DOHH2 (cell line): ENCODE data around the gene KIAA0513.

Source experiments
- H3F3A ChIP-seq: fragments of 200-600 bp; sonication (generic), shearing (Covaris generic); 2 replicates; pipeline ENCODE4 v1.6.0; 2016; ENCODE audit warnings: antibody characterized with exemption, mild to moderate bottlenecking; ENCODE audit not compliant: control insufficient read depth, insufficient read depth
- H3K27ac ChIP-seq: fragments of 200-600 bp; sonication (generic); 2 replicates; pipeline ENCODE4 v1.5.1; 2014; ENCODE audit warnings: low read depth, mild to moderate bottlenecking, low read length, moderate library complexity
- H3K27me3 ChIP-seq: fragments of 200-600 bp; sonication (generic); 2 replicates; pipeline ENCODE4 v1.6.1; 2014; ENCODE audit warnings: mild to moderate bottlenecking, low read length, mixed read lengths; ENCODE audit not compliant: control insufficient read depth
- H3K36me3 ChIP-seq: fragments of 200-600 bp; sonication (generic); 2 replicates; pipeline ENCODE4 v1.6.1; 2014; ENCODE audit warnings: mild to moderate bottlenecking, low read length, moderate library complexity, mixed read lengths; ENCODE audit not compliant: control insufficient read depth
- H3K4me1 ChIP-seq: fragments of 200-600 bp; sonication (generic); 2 replicates; pipeline ENCODE4 v1.6.1; 2014; ENCODE audit warnings: mild to moderate bottlenecking, low read length, mixed read lengths; ENCODE audit not compliant: control insufficient read depth
- H3K4me2 ChIP-seq: fragments of 200-600 bp; sonication (generic); 2 replicates; pipeline ENCODE4 v1.6.0; 2014; ENCODE audit warnings: mild to moderate bottlenecking, low read length, moderate library complexity
- H3K4me3 ChIP-seq: fragments of 200-600 bp; sonication (generic); 2 replicates; pipeline ENCODE4 v1.5.1; 2014; ENCODE audit warnings: mild to moderate bottlenecking, low read length, mixed read lengths
- H3K79me2 ChIP-seq: fragments of 200-600 bp; sonication (generic); 2 replicates; pipeline ENCODE4 v1.6.1; 2014; ENCODE audit warnings: mild to moderate bottlenecking, low read length, mixed read lengths; ENCODE audit not compliant: control insufficient read depth
- H3K9me2 ChIP-seq: fragments of 200-600 bp; sonication (generic); replicated peaks from 2 replicates; pipeline ENCODE4 v1.6.1; 2014; ENCODE audit warnings: mild to moderate bottlenecking, low read length, mixed read lengths; ENCODE audit not compliant: control insufficient read depth
- H3K9me3 ChIP-seq: fragments of 200-600 bp; sonication (generic); 2 replicates; pipeline ENCODE4 v1.6.1; 2014; ENCODE audit warnings: antibody characterized with exemption, low read length, mixed read lengths; ENCODE audit not compliant: control insufficient read depth, insufficient read depth
- H4K20me1 ChIP-seq: fragments of 200-600 bp; sonication (generic); 2 replicates; pipeline ENCODE4 v1.6.0; 2014; ENCODE audit warnings: low read depth, mild to moderate bottlenecking, antibody characterized with exemption, low read length, moderate library complexity; ENCODE audit not compliant: control insufficient read depth, insufficient read depth
- EZH2phosphoT487 ChIP-seq: fragments of 200-600 bp; sonication (generic); IDR thresholded peaks from 2 replicates; pipeline ENCODE4 v1.6.1; 2017; ENCODE audit warnings: borderline replicate concordance, mild to moderate bottlenecking, antibody characterized with exemption, low read length, moderate library complexity, mixed read lengths
- TF ChIP-seq, protein P1 (sequence below): fragments of 200-600 bp; sonication (generic); IDR thresholded peaks from one replicate; pipeline ENCODE4 v1.5.1; 2014; ENCODE audit warnings: antibody characterized with exemption, mild to moderate bottlenecking, low read depth, low read length; ENCODE audit not compliant: poor library complexity, severe bottlenecking

KIAA0513 gene

DNA sequence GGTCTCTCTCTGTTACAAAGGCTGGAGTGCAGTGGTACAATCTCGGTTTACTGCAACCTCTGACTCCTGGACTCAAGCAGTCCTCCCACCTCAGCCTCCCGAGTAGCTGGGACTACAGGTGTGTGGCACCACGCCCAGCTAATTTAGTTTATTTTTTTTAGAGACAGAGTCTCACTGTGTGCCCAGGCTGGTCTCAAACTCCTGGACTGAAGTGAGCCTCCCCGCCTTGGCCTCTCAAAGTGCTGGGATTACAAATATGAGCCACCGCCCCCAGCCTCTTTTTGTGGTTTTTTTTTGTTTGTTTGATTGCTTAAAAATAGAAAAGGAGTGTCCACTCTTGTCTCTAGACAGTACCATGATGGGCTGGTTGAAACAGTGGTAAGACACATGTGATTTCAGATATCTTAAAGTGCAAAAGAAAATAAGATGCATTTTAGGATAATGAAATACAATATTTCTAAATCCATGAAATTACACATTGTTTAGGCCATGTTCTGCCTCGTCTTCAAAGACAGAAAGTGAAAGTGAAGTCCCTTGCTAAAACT lies 27.4 kb downstream of the KIAA0513 start:
- Histone ChIP-seq H3K79me2 (no peaks in the 10 kb centered on the region), H3K9me3 (no peaks in the 10 kb centered on the region), H4K20me1 (no peaks in the 10 kb centered on the region), H3K27me3 (peaks cover 30% of the 10 kb centered on the region), H3K4me1 (peaks cover 6% of the 10 kb centered on the region), H3K27ac (no peak overlapping the region), H3K36me3 (no peaks in the 10 kb centered on the region), H3K4me3 (no peak overlapping the region), H3F3A (no peaks in the 10 kb centered on the region), H3K4me2 (0 out of 2 replicates have a peak overlapping the region, but pooled peaks have one; percentile 14), H3K9me2 (no peaks in the 10 kb centered on the region)
- TF ChIP-seq, protein P1, sequence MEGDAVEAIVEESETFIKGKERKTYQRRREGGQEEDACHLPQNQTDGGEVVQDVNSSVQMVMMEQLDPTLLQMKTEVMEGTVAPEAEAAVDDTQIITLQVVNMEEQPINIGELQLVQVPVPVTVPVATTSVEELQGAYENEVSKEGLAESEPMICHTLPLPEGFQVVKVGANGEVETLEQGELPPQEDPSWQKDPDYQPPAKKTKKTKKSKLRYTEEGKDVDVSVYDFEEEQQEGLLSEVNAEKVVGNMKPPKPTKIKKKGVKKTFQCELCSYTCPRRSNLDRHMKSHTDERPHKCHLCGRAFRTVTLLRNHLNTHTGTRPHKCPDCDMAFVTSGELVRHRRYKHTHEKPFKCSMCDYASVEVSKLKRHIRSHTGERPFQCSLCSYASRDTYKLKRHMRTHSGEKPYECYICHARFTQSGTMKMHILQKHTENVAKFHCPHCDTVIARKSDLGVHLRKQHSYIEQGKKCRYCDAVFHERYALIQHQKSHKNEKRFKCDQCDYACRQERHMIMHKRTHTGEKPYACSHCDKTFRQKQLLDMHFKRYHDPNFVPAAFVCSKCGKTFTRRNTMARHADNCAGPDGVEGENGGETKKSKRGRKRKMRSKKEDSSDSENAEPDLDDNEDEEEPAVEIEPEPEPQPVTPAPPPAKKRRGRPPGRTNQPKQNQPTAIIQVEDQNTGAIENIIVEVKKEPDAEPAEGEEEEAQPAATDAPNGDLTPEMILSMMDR, result no peak
- no peak for TF ChIP-seq EZH2phosphoT487

DNA sequence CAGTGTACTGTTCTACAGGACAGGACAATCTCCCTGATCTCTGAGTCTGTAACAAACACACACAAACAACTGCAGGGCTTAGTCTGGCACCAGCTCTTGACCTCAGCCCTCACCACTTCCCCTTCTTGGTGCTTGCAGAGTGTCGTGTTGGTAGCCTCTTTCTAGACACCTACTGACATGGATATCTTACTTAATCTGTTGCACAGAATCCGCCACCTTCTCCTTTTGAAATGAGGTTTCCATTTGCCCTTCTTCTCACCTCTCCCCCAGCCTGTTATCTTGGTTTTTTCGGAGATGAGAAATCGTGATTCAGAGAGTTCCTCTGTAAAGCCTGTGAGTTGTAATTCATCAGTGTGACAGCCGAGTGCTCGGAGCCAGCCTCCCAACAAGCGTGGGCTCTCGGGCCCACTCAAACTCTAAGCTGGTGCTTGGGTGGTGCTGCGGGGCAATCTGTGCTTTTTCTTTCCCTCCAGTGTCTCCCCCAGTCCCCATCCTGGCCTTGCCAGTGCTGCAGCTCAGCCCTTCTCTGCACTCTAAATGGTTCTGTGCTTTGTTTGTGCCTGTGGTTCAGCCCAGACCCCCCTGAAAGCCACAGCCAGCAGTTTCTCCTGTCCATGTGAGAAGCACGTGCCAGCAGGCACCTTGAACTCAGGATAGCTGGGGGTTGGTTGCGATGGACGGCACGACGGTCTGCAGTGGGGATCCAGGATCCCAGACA lies 28.1 kb downstream of the KIAA0513 start:
- Histone ChIP-seq H4K20me1 (no peaks in the 10 kb centered on the region), H3K27me3 (peaks cover 30% of the 10 kb centered on the region), H3K9me2 (no peaks in the 10 kb centered on the region), H3K4me3 (no peak overlapping the region), H3K4me1 (peaks cover 6% of the 10 kb centered on the region), H3K4me2 (peak overlapping the region; percentile 14; the same call in 1 of the 2 replicates), H3K79me2 (no peaks in the 10 kb centered on the region), H3K9me3 (no peaks in the 10 kb centered on the region), H3K27ac (no peak overlapping the region), H3K36me3 (no peaks in the 10 kb centered on the region), H3F3A (no peaks in the 10 kb centered on the region)
- no peak for TF ChIP-seq EZH2phosphoT487
- TF ChIP-seq, protein P1, result no peak

DNA sequence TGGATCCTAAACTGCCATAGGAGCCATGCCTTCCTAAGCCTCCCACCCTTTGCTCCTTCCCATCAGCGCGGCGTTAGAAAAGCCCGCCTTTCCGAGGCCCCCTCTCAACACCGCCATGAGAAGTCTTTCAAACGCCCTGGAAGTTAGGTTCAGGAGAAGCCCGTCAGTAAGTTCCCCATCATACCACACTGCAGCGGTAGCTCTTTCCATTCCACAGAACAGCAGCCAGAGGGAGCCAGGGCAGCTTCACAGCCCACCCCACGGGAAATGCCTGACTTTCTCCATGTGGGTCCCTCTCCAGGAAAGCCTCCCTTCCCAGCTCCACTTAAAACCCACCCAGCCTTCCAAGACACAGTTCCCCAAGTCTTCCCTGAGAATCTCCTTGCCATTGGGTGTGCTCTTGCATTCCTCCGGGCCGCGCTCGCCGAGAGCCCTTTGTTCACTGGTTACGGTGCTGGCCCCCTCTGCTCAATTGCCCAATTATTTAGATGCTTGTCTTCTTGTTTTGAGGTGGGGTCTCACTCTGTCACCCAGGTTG lies 28.7 kb downstream of the KIAA0513 start:
- no peak overlapping the region for H3K4me2 ChIP-seq
- peaks cover 30% of the 10 kb centered on the region for H3K27me3 ChIP-seq
- H4K20me1 ChIP-seq, result no peaks in the 10 kb centered on the region
- H3K36me3 ChIP-seq, result no peaks in the 10 kb centered on the region
- peaks cover 6% of the 10 kb centered on the region for H3K4me1 ChIP-seq
- H3K27ac ChIP-seq, result no peak overlapping the region
- H3K4me3 ChIP-seq, result no peak overlapping the region
- no peaks in the 10 kb centered on the region for H3F3A ChIP-seq
- no peaks in the 10 kb centered on the region for H3K9me2 ChIP-seq
- no peaks in the 10 kb centered on the region for H3K9me3 ChIP-seq
- no peaks in the 10 kb centered on the region for H3K79me2 ChIP-seq
- TF ChIP-seq, protein P1, result no peak
- TF ChIP-seq EZH2phosphoT487, result no peak
